ENCODE measurements around the gene FCRL6.

Gene FCRL6

GRCh38 chr1:159829822-159830465 lies 27.8 kb downstream of the FCRL6 start:
- Histone ChIP-seq H3K27ac (peak overlapping the region in 7 of 21 experiments; percentile 15 to 86 (median 39)), H3K4me3 (no peak overlapping the region)

- H3K27ac ChIP-seq = peak overlapping the region in 1 of 21 experiments; percentile 48
Observed at GRCh38 chr1:159830722-159831121, 28.6 kb downstream of the FCRL6 start.

GRCh38 chr1:159831412-159832141 lies 29.4 kb downstream of the FCRL6 start:
- Histone ChIP-seq H3K4me3 (no peak overlapping the region), H3K27ac (no peak overlapping the region)

More at GRCh38 chr1:159830722-159831121, 28.6 kb downstream of the FCRL6 start:
- no peak overlapping the region for H3K4me3 ChIP-seq

GRCh38 chr1:159832309-159832708 lies 30.1 kb downstream of the FCRL6 start:
- Histone ChIP-seq H3K4me3 (no peak overlapping the region), H3K27ac (no peak overlapping the region)

GRCh38 chr1:159835356-159835755 lies 33.2 kb downstream of the FCRL6 start:
- H3K4me3 ChIP-seq = no peak overlapping the region

GRCh38 chr1:159835862-159836525 lies 33.8 kb downstream of the FCRL6 start:
- Histone ChIP-seq H3K4me3 (no peak overlapping the region), H3K27ac (no peak overlapping the region)

More at GRCh38 chr1:159835356-159835755, 33.2 kb downstream of the FCRL6 start:
- H3K27ac ChIP-seq = no peak overlapping the region

GRCh38 chr1:159838715-159839114 lies 36.6 kb downstream of the FCRL6 start:
- H3K27ac ChIP-seq = no peak overlapping the region

GRCh38 chr1:159839116-159839849 lies 37.1 kb downstream of the FCRL6 start:
- H3K4me3 ChIP-seq = no peak overlapping the region
- no peak overlapping the region for H3K27ac ChIP-seq

More at GRCh38 chr1:159838715-159839114, 36.6 kb downstream of the FCRL6 start:
- H3K4me3 ChIP-seq = no peak overlapping the region

GRCh38 chr1:159841749-159842148 lies 39.6 kb downstream of the FCRL6 start:
- H3K27ac ChIP-seq = no peak overlapping the region

GRCh38 chr1:159843459-159843858 lies 41.3 kb downstream of the FCRL6 start:
- no peak overlapping the region for H3K27ac ChIP-seq
- no peak overlapping the region for H3K4me3 ChIP-seq

More at GRCh38 chr1:159841749-159842148, 39.6 kb downstream of the FCRL6 start:
- H3K4me3 ChIP-seq = no peak overlapping the region

- Histone ChIP-seq H3K4me3 (no peak overlapping the region), H3K27ac (peak overlapping the region in 4 of 21 experiments; percentile 11 to 38 (median 19))
Observed at GRCh38 chr1:159845751-159846629, 43.8 kb downstream of the FCRL6 start.

- H3K27ac ChIP-seq = peak overlapping the region in 2 of 21 experiments; percentile 16 to 34
- H3K4me3 ChIP-seq = no peak overlapping the region
Observed at GRCh38 chr1:159847231-159847630, 45.1 kb downstream of the FCRL6 start.

GRCh38 chr1:159848326-159848725 lies 46.2 kb downstream of the FCRL6 start:
- H3K27ac ChIP-seq = peak overlapping the region in 3 of 21 experiments; percentile 0 to 47 (median 33)
- H3K4me3 ChIP-seq = no peak overlapping the region

GRCh38 chr1:159849626-159850366 lies 47.6 kb downstream of the FCRL6 start:
- peak overlapping the region in 7 of 21 experiments; percentile 10 to 65 (median 47) for H3K27ac ChIP-seq
- no peak overlapping the region for H3K4me3 ChIP-seq

- H3K27ac ChIP-seq = no peak overlapping the region
- H3K4me3 ChIP-seq = no peak overlapping the region
Observed at GRCh38 chr1:159851407-159851806, 49.2 kb downstream of the FCRL6 start.

GRCh38 chr1:159853417-159854115 lies 51.4 kb downstream of the FCRL6 start:
- Histone ChIP-seq H3K4me3 (peak overlapping the region in 6 of 7 experiments; percentile 48 to 62 (median 58)), H3K27ac (peak overlapping the region in 18 of 21 experiments; percentile 77 to 97 (median 94))

GRCh38 chr1:159854116-159854692 lies 52.0 kb downstream of the FCRL6 start:
- Histone ChIP-seq H3K4me3 (peak overlapping the region; percentile 48 to 64 (median 58)), H3K27ac (peak overlapping the region; percentile 66 to 97 (median 93))
